RPMI7951 (cell line): ENCODE measurements around the gene ANXA11. TPM values are rescaled to one million over a fixed set of nuclear protein-coding genes. Genes with fewer than 3 reads are reported as not detected.

ENCODE experiments used
- DNase-seq: peaks from one replicate; pipeline ENCODE4 v3.0.0-alpha.2; 2012; ENCODE audit warnings: low read depth
- total RNA-seq: library from RNA; depleted of rRNA; stranded (reverse); fragments of >200 nt; shearing (Covaris generic); gene quantifications from 2 replicates; pipeline ENCODE4 v1.2.3, GENCODE V29; 2014

ANXA11 gene
- total RNA-seq, 1 experiment from 2014 or later, result 104 TPM

GRCh38 chr10:80188713-80189112 is 16.6 kb downstream of the ANXA11 start:
- DNase-seq, result no peak

GRCh38 chr10:80187465-80188409 is 17.6 kb downstream of the ANXA11 start:
- DNase-seq, result no peak

GRCh38 chr10:80187060-80187459 is 18.3 kb downstream of the ANXA11 start:
- DNase-seq, result no peak

- DNase-seq, result no peak
Observed at GRCh38 chr10:80186364-80187012, 18.8 kb downstream of the ANXA11 start.

- DNase-seq, result no peak
Observed at GRCh38 chr10:80185578-80186299, 19.6 kb downstream of the ANXA11 start.

GRCh38 chr10:80184291-80184690 is 21.0 kb downstream of the ANXA11 start:
- no peak for DNase-seq

GRCh38 chr10:80183436-80183835 is 21.9 kb downstream of the ANXA11 start:
- DNase-seq, result no peak

GRCh38 chr10:80182986-80183385 is 22.4 kb downstream of the ANXA11 start:
- no peak for DNase-seq

GRCh38 chr10:80177781-80178636 is 27.3 kb downstream of the ANXA11 start:
- DNase-seq, result peak; percentile 53

- no peak for DNase-seq
Observed at GRCh38 chr10:80176526-80176925, 28.8 kb downstream of the ANXA11 start.

GRCh38 chr10:80174641-80175395 is 30.5 kb downstream of the ANXA11 start:
- no peak for DNase-seq

- DNase-seq, result no peak
Observed at GRCh38 chr10:80173466-80173865, 31.9 kb downstream of the ANXA11 start.

- DNase-seq, result no peak
Observed at GRCh38 chr10:80172896-80173295, 32.4 kb downstream of the ANXA11 start.

- no peak for DNase-seq
Observed at GRCh38 chr10:80171248-80171660, 34.1 kb downstream of the ANXA11 start.

GRCh38 chr10:80170641-80171040 is 34.7 kb downstream of the ANXA11 start:
- DNase-seq, result no peak

- DNase-seq, result no peak
Observed at GRCh38 chr10:80170026-80170425, 35.3 kb downstream of the ANXA11 start.

GRCh38 chr10:80168679-80169380 is 36.5 kb downstream of the ANXA11 start:
- no peak for DNase-seq

- no peak for DNase-seq
Observed at GRCh38 chr10:80168162-80168511, 37.2 kb downstream of the ANXA11 start.

GRCh38 chr10:80167471-80168161 is 37.7 kb downstream of the ANXA11 start:
- no peak for DNase-seq
